Caki2 (cell line): ENCODE results near the gene TP53BP2. TPM values are rescaled to one million over a fixed set of nuclear protein-coding genes. Genes with fewer than 3 reads are reported as not detected.
"Not testable (repeated sequence)": the region's sequence is repeated elsewhere in the genome, so short reads cannot be mapped to it uniquely, and the experiment has no call there.

Experiments
- DNase-seq: peaks from one replicate; pipeline ENCODE4 v3.0.0-alpha.2; 2015; ENCODE audit warnings: low read depth
- in situ Hi-C: cut with HindIII; loops from 2 replicates; pipeline ENCODE4 v1.10.0; 2016; ENCODE audit warnings: low sequenced_read_pairs, low pct_unique_long_range_greater_than_20kb, mixed read lengths
- total RNA-seq: library from RNA; depleted of rRNA; stranded (reverse); fragments of >200 nt; shearing (Covaris generic); gene quantifications from 2 replicates; pipeline ENCODE4 v1.2.3, GENCODE V29; 2014; ENCODE audit warnings: low replicate concordance; rRNA removed

TP53BP2 gene
- total RNA-seq, 1 experiment from 2014 or later, result 31.8 TPM

DNA sequence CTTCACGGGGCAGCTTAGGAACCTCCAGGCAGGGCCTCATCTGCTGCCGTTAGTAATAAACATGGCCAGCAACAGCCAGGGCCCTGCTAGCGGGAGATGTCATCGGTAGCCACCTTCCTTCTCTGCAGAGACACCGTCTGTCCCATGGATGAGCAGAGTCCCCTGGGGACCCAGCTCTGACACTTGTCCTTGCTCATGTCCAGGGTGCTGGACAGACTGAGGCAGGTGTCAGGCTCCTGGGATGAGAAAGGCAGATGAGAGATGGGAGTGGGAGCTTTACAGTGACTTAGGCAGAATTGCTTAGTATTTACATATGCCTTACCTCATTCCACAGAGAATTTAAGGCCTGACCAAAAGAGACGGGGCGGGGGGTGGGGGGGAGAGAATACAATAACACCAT lies 108.4 kb downstream of the TP53BP2 start:
- in situ Hi-C loops, result no loop called here
- DNase-seq, result no peak

GRCh38 chr1:223736638-223737037 lies 109.1 kb downstream of the TP53BP2 start:
- in situ Hi-C loops, DNase-seq: not testable (repeated sequence)

- in situ Hi-C loops, result no loop called here
Measured at GRCh38 chr1:223733898-223734852, 111.6 kb downstream of the TP53BP2 start.

GRCh38 chr1:223732993-223733798 lies 112.6 kb downstream of the TP53BP2 start:
- in situ Hi-C loops, result no loop called here
- DNase-seq, result no peak

More at GRCh38 chr1:223733898-223734852, 111.6 kb downstream of the TP53BP2 start:
- DNase-seq, result no peak

GRCh38 chr1:223731133-223731770 lies 114.5 kb downstream of the TP53BP2 start:
- no peak for DNase-seq
- in situ Hi-C loops, result no loop called here

- DNase-seq, result no peak
- in situ Hi-C loops, result no loop called here
Measured at GRCh38 chr1:223730479-223731132, 115.1 kb downstream of the TP53BP2 start.

DNA sequence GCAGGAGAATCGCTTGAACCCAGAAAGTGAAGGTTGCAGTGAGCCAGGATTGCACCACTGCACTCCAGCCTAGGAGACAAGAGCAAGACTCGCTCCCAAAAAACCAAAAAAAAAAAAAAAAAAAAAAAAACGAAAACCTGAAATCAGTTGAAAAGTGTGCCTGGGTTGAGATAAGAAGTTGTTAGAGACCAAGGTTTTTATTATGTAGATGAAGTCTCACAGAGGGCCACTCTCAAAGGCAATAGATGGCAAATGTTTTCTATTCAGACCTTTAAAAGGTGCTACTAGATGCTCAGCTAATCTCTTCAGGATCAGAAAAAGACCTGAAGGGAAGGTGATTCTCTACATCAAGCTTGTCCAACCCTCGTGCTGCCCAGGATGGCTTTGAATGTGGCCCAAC lies 115.8 kb downstream of the TP53BP2 start:
- in situ Hi-C loops, result no loop called here

More for the DNA sequence above, 115.8 kb downstream of the TP53BP2 start:
- DNase-seq, result no peak

Other genes with a start within 250 kb of the TP53BP2 start
- 0.14 TPM in 1 of 2 replicates, not detected in the other for gene CAPN8, start 180.2 kb downstream of the TP53BP2 start, total RNA-seq
- 226 and 227 TPM in 2 replicates for gene CAPN2, start 133.4 kb downstream of the TP53BP2 start, total RNA-seq